Measurements from ENCODE around the gene TPD52L3.
A peak's percentile ranks its signal among the peaks of the same experiment; 100 is the strongest.

The TPD52L3 gene

DNA sequence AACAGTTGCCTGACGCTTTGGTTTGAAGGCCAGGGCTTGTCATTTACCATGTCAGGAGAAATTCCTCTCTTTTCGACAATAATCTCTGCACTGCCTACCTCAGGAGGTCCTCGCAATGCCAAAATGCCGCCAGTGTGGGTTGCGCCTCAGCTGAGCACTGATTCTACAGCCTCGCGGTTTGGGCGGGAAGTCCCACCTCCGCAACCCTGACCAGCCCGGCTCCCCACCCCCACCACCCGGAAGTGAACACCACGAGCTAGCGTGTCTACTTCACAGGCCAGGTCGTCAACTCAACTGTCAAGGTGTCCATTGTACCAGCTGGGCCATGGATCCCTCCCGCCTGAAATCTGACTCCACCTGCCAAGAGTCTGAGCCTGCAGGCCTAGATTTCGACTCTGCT is at the start of gene TPD52L3:
Gene TPD52L3, plus strand, starts transcription at position 273 of the 400 bp plus-strand sequence. CDS start 221 bp downstream, outside the sequence.
- DNase-seq, result no peak

GRCh38 chr9:6301858-6302257 is 26.3 kb upstream of the TPD52L3 start:
- no peak for DNase-seq

DNA sequence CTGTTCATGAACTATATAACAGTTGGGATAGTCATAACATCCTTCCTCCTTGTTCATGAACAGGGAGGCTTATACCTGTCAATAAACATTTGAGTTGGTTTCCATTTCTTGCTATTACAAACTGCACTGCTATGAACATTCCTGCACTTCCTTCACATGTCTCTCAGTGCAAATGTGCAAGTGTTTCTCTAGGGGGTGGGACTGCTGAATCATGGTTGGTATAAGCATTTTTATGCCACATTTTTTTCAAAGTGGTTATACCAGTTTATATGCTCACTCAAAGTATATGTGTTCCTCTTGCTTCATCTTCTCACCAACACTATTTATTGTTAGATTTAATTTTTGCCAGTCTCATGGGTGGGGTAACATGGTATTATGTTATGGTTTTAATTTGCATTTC is 25.8 kb upstream of the TPD52L3 start:
- DNase-seq, result no peak

DNA sequence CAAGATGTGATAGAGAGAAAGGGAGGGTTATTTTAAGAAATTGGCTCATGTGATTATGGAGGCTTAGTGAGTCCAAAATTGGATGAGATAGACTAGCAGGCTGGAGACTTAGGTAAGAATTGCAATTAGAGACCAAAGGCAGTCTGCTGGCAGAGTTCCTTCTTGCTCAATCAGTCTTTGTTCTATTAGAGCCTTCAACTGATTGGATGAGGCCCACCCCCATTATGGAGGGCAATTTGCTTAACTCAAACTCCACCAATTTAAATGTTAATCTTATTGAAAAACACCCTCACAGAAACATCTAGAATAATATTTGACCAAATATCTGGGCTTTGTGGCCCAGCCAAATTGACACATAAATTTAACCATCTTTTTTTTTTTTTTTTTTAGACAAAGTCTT is 23.9 kb upstream of the TPD52L3 start:
- no peak for DNase-seq

DNA sequence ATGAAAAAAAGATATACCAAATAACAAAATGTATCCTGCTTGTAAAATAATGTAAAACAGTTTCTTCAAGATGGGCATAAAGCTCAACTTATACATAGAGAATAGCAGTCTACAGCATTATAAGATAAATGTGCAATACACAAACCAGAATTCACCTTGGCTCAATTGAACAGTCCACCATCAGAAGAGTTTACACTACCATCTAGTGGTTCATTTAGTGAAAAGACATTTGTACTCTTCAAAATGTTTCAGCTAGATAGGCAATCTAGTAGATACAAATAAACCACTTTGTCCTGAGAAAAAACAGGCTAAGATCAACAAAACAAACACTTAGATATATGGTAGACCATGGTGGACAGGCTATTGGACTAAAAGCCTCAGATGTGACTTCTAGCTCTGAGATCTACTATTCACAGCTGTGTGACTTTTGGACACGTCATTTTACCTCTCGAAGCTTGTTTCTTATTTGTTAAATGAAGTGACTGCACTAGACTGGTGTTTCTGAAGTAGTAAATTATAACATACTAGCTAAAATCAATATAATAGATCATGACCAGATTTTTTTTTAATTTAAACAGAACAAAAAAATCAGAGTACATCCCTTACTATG is 22.1 kb upstream of the TPD52L3 start:
- DNase-seq, result no peak

- no peak for DNase-seq
Observed at GRCh38 chr9:6307551-6308096, 20.6 kb upstream of the TPD52L3 start.

DNA sequence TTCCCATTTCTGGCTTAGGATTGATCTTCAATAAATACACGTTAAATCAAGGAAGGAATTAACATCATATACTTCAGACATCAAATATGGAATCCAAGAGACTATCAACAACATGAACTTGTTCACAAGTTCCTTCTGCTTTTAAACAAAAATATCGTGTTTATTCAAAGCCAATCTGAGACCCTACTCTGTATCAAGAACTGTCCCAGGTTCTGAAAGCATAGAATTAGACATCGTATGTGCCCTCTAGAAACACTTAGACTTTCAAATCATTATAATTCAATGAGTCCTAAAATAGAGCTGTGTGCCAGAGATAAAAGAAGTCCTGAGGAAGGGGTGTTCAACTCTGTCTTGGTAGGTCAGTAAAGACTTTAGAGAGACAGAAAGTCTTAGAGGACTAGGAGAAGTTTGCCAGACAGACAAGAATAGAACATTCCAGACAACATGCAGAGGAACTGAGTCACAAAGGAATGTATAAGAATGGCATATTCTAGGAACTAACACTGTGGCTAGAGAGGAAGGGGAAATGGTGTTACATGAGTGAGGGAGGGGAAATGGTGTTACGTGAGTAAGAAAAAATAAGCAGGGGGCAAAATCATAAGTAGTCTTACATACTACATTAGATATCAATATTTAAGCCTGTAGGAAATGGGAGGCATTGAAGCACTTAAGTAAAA is 2.9 kb downstream of the TPD52L3 start:
- no peak for DNase-seq

DNA sequence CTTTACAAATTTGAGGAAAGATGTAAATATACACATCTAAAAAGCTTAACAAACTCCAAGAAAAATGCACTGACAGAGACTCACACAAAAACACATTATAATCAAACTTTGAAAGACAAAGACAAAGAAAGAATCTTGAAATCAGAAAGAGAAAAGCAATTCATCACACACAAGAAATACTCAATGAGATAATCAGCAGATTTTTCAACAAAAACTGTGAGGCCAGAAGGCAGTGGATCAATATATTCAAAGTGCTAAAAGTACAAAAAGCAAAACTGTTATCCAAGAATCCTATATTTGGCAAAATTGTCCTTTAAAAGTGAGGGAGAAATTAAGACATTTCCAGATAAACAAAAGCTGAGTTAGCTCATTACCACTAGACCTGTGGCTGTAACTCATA is 6.1 kb downstream of the TPD52L3 start:
- DNase-seq, result no peak

- DNase-seq, result no peak
Observed at GRCh38 chr9:6348766-6349165, 20.6 kb downstream of the TPD52L3 start.

DNA sequence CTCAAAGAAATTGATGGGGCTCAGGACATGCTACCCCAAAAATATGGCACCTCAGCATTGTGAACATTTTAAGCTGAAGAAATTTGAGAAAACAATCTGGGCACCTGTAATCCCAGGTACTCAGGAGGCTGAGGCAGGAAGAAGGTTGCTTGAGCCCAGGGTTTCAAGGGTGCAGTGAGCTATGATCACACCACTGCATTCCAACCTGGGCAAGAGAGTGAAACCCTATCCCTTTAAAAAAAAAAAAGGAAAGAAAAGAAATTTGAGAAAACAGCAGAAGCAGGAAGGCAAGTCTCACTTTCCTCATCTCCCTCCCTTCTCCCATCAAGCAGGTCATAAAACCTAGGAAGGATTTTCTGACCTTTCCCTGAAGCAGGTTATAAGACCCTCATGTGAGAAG is 23.6 kb downstream of the TPD52L3 start:
- no peak for DNase-seq

DNA sequence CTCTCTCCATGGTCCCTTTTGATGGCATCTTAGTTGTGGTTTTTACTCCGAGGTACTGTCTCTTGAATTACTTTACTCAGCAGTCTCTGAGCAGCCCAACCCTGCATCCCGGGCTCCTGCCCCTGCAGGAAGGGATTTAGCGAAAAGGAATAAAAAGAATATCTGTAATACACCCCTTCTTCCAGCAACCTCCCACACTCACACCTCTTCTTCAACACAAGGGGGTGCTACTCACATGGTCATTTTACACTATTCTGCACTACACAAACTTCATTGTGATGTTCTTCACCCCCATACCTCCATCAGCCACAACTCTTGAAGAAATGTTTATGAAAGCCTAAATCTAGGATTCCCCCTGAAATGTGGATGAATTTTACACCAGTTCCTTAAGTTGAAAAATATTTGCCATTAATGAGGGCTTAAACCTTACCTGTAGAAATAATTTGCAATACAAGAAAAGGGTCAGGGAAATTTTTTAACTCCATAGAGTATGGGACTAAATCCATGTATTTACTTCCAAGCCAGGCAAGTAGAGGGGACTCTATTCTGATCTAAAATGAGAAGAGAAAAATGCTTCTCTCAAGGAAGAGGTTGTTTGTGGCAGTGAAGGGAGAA is 26.0 kb downstream of the TPD52L3 start:
- peak; percentile 20 for DNase-seq

DNA sequence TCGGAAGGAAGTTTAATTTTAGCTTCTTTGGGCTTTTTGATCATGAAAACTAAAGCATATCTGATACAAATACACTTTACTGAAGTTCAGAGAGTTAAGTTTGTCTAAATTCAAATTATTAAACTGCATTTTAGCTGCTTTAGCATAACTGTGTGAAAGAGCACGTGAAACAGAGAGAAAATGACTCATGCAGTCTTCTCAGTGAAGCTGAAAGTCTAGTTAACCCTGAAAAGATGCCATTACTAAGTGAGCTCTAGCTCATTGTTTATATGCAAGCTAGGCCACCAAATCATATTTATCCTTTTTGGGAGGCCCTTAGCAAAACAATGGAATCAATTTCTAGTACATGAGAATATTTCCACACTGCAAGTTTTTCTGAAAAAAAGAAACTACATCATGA is 27.6 kb downstream of the TPD52L3 start:
- DNase-seq, result no peak

DNA sequence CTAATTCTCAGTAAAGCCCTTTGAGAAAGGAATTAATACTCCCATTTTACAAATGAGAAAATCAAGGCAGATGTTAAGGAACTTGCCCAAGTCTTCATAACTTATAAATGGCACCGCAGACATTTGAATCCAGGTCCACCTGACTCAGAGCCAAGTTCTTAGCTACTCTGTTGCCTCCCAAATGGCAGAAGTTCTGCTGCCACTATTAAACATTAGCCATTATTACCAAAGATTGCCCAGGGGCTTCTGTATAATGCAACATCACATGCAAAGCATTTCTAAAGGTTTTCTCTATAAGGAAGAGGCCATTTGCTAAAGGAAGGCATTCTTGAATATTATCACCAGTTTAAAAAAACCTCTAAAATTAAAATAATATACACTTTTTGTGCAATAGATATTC is 28.3 kb downstream of the TPD52L3 start:
- no peak for DNase-seq

GRCh38 chr9:6356904-6357303 is 28.7 kb downstream of the TPD52L3 start:
- DNase-seq, result no peak

- DNase-seq, result no peak
Observed at GRCh38 chr9:6367128-6367890, 39.1 kb downstream of the TPD52L3 start.

DNA sequence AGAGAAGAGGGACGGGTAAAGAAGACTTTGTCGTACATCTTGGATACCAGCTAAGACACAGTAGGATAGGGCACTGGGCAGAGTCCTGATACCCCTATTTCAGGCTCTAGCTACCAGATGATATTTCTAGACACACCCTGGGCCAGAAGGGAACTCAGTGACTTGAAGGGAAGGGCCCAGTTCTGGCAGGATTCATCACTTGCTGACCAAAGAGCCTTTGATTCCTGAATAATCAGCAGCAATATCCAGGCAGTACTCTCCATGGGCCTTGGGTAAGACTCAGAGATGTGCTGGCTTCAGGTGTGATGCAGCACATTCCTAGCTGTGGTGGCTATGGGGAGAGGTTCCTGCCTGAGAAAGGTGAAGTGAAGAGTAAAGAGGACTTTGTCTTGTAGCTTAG is 40.7 kb downstream of the TPD52L3 start:
- no peak for DNase-seq

All from CD4-positive, alpha-beta T cell treated with Interleukin-15 for 1 hour (primary cell).